A549 (cell line): Measurements from ENCODE around the gene IL6R. TPM values are rescaled to one million over a fixed set of nuclear protein-coding genes. Genes with fewer than 3 reads are reported as not detected.

Source experiments
- ATAC-seq, 2 experiments: fragments of 200-7000 bp in 1 of 2; fragments of >200 bp in 1 of 2; cut with Nextera tagmentation in 1 of 2; cut with Tn5 transposase in 1 of 2; 3 replicates each; pipeline versions ENCODE4 v1.8.0 to v1.9.1; 2018 to 2020; ENCODE audit warnings: mild to moderate bottlenecking in 1 of 2, moderate library complexity in 1 of 2
- CTCF ChIA-PET: fragments of 300-600 bp; sonication (Branson Sonifier 250); formaldehyde crosslinking; extraction: SDS; loops from one replicate; lab custom pipeline; 2021; ENCODE audit warnings: antibody characterized with exemption, inconsistent platforms; lab: Yijun Ruan, JAX
- POLR2A ChIA-PET: fragments of 350-600 bp; formaldehyde crosslinking; extraction: SDS; loops from one replicate; lab custom pipeline; 2021; ENCODE audit warnings: antibody characterized with exemption, inconsistent platforms; lab: Yijun Ruan, JAX
- DNase-seq, 2 experiments: peaks; one replicate each; pipeline versions ENCODE4 v3.0.0 to v3.0.0-alpha.2; 2011 to 2016; ENCODE audit warnings: low read depth in 1 of 2, low spot score in 1 of 2
- FAIRE-seq: peaks from 2 replicates; lab custom pipeline; 2011; peaks lifted over from hg19 to GRCh38; lab: Jason Lieb, UNC
- H3K27ac ChIP-seq, 2 experiments: fragments of >200 bp; sonication (Bioruptor Twin); formaldehyde crosslinking; 3 replicates each; pipeline ENCODE4 v1.5.1; 2016 to 2017
- H3K4me1 ChIP-seq: fragments of >200 bp; sonication (Bioruptor Twin); formaldehyde crosslinking; 3 replicates; pipeline ENCODE4 v1.6.1; 2016
- H3K4me2 ChIP-seq: fragments of >200 bp; sonication (Bioruptor Twin); formaldehyde crosslinking; 3 replicates; pipeline ENCODE4 v1.6.1; 2016
- H3K4me3 ChIP-seq: fragments of >200 bp; sonication (Bioruptor Twin); formaldehyde crosslinking; 3 replicates; pipeline ENCODE4 v1.5.1; 2016
- H3K9me3 ChIP-seq: fragments of >200 bp; sonication (Bioruptor Twin); formaldehyde crosslinking; 3 replicates; pipeline ENCODE4 v1.6.1; 2016
- CBX2 ChIP-seq: fragments of 200-600 bp; sonication (generic); IDR thresholded peaks from 2 replicates; pipeline ENCODE4 v1.6.1; 2016; ENCODE audit warnings: low read depth, mild to moderate bottlenecking, borderline replicate concordance
- CEBPB ChIP-seq, 2 experiments: fragments of >200 bp in 1 of 2; sonication (Bioruptor Twin) in 1 of 2; formaldehyde crosslinking in 1 of 2; IDR thresholded peaks; 2 replicates each; pipeline ENCODE4 v1.6.1; 2012 to 2016
- CHD2 ChIP-seq: fragments of 150-350 bp; IDR thresholded peaks from 2 replicates; pipeline ENCODE4 v1.6.1; 2014; ENCODE audit warnings: low read length; ENCODE audit not compliant: partially characterized antibody
- ELK1 ChIP-seq: fragments of 150-350 bp; IDR thresholded peaks from 2 replicates; pipeline ENCODE4 v1.6.1; 2014; ENCODE audit warnings: low read depth, mild to moderate bottlenecking, low read length
- FOSB ChIP-seq: fragments of 250-450 bp; sonication (Bioruptor Pico); IDR thresholded peaks from 2 replicates; pipeline ENCODE4 v1.5.0; 2020; ENCODE audit warnings: mild to moderate bottlenecking, moderate library complexity
- FOXS1 ChIP-seq: fragments of 250-450 bp; sonication (Bioruptor Pico); IDR thresholded peaks from 2 replicates; pipeline ENCODE4 v1.5.0; 2020; ENCODE audit warnings: mild to moderate bottlenecking, moderate library complexity
- HES2 ChIP-seq: fragments of >200 bp; sonication (Bioruptor Twin); formaldehyde crosslinking; IDR thresholded peaks from 2 replicates; pipeline ENCODE4 v1.6.1; 2016
- HMGXB4 ChIP-seq: fragments of 250-450 bp; sonication (Bioruptor Pico); IDR thresholded peaks from 2 replicates; pipeline ENCODE4 v1.5.0; 2021; ENCODE audit warnings: mild to moderate bottlenecking, moderate library complexity, borderline replicate concordance
- HOXB5 ChIP-seq: fragments of 250-450 bp; sonication (Bioruptor Pico); IDR thresholded peaks from 2 replicates; pipeline ENCODE4 v1.5.0; 2020; ENCODE audit warnings: mild to moderate bottlenecking, moderate library complexity
- JUN ChIP-seq, 2 experiments: fragments of >200 bp; sonication (Bioruptor Twin); formaldehyde crosslinking; IDR thresholded peaks; 2 replicates in 1 of 2; 3 replicates in 1 of 2; pipeline ENCODE4 v1.6.1; 2016 to 2017
- JUNB ChIP-seq: fragments of >200 bp; sonication (Bioruptor Twin); formaldehyde crosslinking; IDR thresholded peaks from 2 replicates; pipeline ENCODE4 v1.6.1; 2016
- KDM1A ChIP-seq: fragments of 200-600 bp; sonication (generic); IDR thresholded peaks from 2 replicates; pipeline ENCODE4 v1.6.1; 2016; ENCODE audit warnings: low read depth, mild to moderate bottlenecking
- MAFK ChIP-seq: fragments of 450-650 bp; IDR thresholded peaks from 2 replicates; pipeline ENCODE4 v1.6.1; 2014; ENCODE audit not compliant: partially characterized antibody
- MAZ ChIP-seq: fragments of 150-350 bp; IDR thresholded peaks from 2 replicates; pipeline ENCODE4 v1.6.1; 2014; ENCODE audit warnings: antibody characterized with exemption, low read depth, low read length, borderline replicate concordance
- MYC ChIP-seq: IDR thresholded peaks from 2 replicates; pipeline ENCODE4 v1.6.1; 2012; ENCODE audit warnings: mild to moderate bottlenecking, inconsistent platforms, low read length, improper control_type of control experiment, borderline replicate concordance
- PHF8 ChIP-seq: fragments of 200-600 bp; sonication (generic); IDR thresholded peaks from 2 replicates; pipeline ENCODE4 v1.6.1; 2016; ENCODE audit warnings: low read depth, mild to moderate bottlenecking, antibody characterized with exemption, moderate library complexity, borderline replicate concordance
- POLR2AphosphoS2 ChIP-seq: conservative IDR thresholded peaks from 2 replicates; pipeline ENCODE4 v1.6.1; 2012; ENCODE audit warnings: low read length, improper control_type of control experiment, inconsistent platforms
- RAD21 ChIP-seq, 2 experiments: fragments of >200 bp in 1 of 2; sonication (Bioruptor Twin) in 1 of 2; formaldehyde crosslinking in 1 of 2; IDR thresholded peaks in 1 of 2; conservative IDR thresholded peaks in 1 of 2; 2 replicates in 1 of 2; 3 replicates in 1 of 2; pipeline ENCODE4 v1.6.1; 2012 to 2018; ENCODE audit warnings: inconsistent platforms in 1 of 2
- RARB ChIP-seq: fragments of 250-450 bp; sonication (Bioruptor Pico); IDR thresholded peaks from 2 replicates; pipeline ENCODE4 v1.8.0; 2021; ENCODE audit warnings: mild to moderate bottlenecking, moderate library complexity
- RCOR1 ChIP-seq: fragments of 150-350 bp; IDR thresholded peaks from 2 replicates; pipeline ENCODE4 v1.6.1; 2014; ENCODE audit warnings: antibody characterized with exemption, low read length, low read depth
- RNF2 ChIP-seq: fragments of 200-600 bp; sonication (generic); IDR thresholded peaks from 2 replicates; pipeline ENCODE4 v1.6.1; 2016; ENCODE audit warnings: low read depth, mild to moderate bottlenecking, antibody characterized with exemption, moderate library complexity, borderline replicate concordance
- SREBF2 ChIP-seq: fragments of 450-650 bp; IDR thresholded peaks from 2 replicates; pipeline ENCODE4 v1.6.1; 2014; ENCODE audit warnings: mild to moderate bottlenecking, moderate library complexity
- ZC3H11A ChIP-seq: fragments of 450-650 bp; IDR thresholded peaks from 2 replicates; pipeline ENCODE4 v1.6.1; 2014; ENCODE audit warnings: antibody characterized with exemption, mild to moderate bottlenecking
- ZNF302 ChIP-seq: fragments of 250-450 bp; sonication (Bioruptor Pico); IDR thresholded peaks from 2 replicates; pipeline ENCODE4 v1.9.0; 2021; ENCODE audit warnings: inconsistent platforms, mild to moderate bottlenecking, moderate library complexity
- ZSCAN20 ChIP-seq: fragments of 250-450 bp; sonication (Bioruptor Pico); IDR thresholded peaks from 2 replicates; pipeline ENCODE4 v1.8.0; 2022; ENCODE audit warnings: mild to moderate bottlenecking, moderate library complexity
- WGBS: methylation state at CpG from one replicate; pipeline ENCODE4 v1.1.6; 2017; ENCODE audit errors: missing lambda C conversion rate; 5-methylcytosine and 5-hydroxymethylcytosine counted together
- polyA plus RNA-seq, 4 experiments: library from polyadenylated mRNA; depleted of rRNA in 3 of 4; stranded (reverse); fragments of >200 nt; fragmentation: RNase III in 1 of 4; extraction: RNeasy Plus Mini Kit Qiagen cat#74134 plus additional on column Dnase treatment in 1 of 4; gene quantifications; 2 replicates in 3 of 4; 3 replicates in 1 of 4; pipeline ENCODE4 v1.2.3, GENCODE V29; 2011 to 2017
- TF ChIP-seq, protein P1 (sequence below): fragments of 250-450 bp; sonication (Bioruptor Pico); IDR thresholded peaks from 2 replicates; pipeline ENCODE4 v1.5.0; 2020; ENCODE audit warnings: low read depth, mild to moderate bottlenecking, moderate library complexity
- TF ChIP-seq, protein P2 (sequence below): fragments of >200 bp; sonication (Bioruptor Twin); formaldehyde crosslinking; IDR thresholded peaks from 3 replicates; pipeline ENCODE4 v1.6.1; 2016

The IL6R gene
- polyA plus RNA-seq, 2 of the 4 experiments (the other 2 are of a cell fraction): 2.2 to 2.7 TPM

DNA sequence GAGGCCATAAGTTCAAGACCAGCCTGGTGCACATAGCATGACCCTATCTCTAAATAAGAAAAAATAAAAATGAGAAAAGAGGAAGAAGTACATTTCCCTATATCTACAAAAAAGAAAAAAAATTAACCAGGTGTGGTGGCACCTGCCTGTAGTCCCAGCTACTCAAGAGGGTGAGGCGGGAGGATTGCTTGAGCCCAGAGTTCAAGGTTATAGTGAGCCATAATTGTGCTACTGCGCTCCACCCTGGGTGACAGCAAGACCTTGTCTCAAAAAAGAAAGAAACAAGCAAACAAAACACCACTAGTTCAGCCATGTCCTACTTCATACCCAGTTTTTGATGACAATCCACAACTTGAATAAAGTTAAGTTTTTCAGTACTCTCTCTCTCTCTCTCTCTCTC, 66.2 kb downstream of the IL6R start (continued):
- no peak for TF ChIP-seq ZNF302
- no peak for TF ChIP-seq RNF2

- ATAC-seq: no peak
- 0 out of 3 replicates have a peak, but pooled peaks cover 5% of the 10 kb centered on the region for H3K4me1 ChIP-seq
Observed at GRCh38 chr1:154474802-154475201, 69.7 kb downstream of the IL6R start.

DNA sequence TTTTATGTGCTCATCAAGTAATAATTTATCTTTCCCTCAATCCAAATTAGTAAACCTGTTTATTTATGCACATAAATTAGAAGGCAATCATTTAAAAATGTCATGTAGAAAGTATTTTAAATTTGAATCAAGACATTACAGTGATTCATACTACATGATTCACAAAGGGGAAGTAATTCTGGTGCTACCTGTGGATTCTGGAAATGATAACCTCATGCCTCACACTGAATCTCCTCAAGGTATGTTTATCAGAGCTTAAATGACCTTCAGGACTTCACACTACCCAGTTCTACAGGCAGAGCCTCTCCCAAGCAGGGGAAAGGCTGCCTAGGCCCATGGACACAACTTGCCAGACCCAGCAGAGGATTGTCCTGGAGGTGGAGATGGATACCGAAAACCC, 71.6 kb downstream of the IL6R start:
- no peak overlapping the region for H3K4me2 ChIP-seq
- ChIA-PET CTCF (interaction anchor here (0.7 to 1.3 kb wide), 2 partner anchors 9 to 192 kb away, joined by 4 read pairs; no protein-coding TSS in a partner anchor), POLR2A (no interaction called here)
- WGBS: 100% methylated on average over 1 of the region's 1 CpG
- DNase-seq (no peak), ATAC-seq (no peak), FAIRE-seq (no peak)
- H3K4me3 ChIP-seq: no peak overlapping the region
- TF ChIP-seq RARB (CRISPR knock-in tag) (no peak), RCOR1 (no peak), HOXB5 (no peak), CBX2 (no peak), ELK1 (no peak), HMGXB4 (CRISPR knock-in tag) (no peak), KDM1A (no peak), FOXS1 (CRISPR knock-in tag) (no peak), JUN (IDR thresholded peaks at IDR 0.05) (no peak), CEBPB (IDR thresholded peaks at IDR 0.05) (no peak), MYC (no peak), JUNB (no peak), ZC3H11A (no peak), CHD2 (no peak)
- TF ChIP-seq, protein P1, sequence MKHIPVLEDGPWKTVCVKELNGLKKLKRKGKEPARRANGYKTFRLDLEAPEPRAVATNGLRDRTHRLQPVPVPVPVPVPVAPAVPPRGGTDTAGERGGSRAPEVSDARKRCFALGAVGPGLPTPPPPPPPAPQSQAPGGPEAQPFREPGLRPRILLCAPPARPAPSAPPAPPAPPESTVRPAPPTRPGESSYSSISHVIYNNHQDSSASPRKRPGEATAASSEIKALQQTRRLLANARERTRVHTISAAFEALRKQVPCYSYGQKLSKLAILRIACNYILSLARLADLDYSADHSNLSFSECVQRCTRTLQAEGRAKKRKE: no peak
- TF ChIP-seq, protein P2, sequence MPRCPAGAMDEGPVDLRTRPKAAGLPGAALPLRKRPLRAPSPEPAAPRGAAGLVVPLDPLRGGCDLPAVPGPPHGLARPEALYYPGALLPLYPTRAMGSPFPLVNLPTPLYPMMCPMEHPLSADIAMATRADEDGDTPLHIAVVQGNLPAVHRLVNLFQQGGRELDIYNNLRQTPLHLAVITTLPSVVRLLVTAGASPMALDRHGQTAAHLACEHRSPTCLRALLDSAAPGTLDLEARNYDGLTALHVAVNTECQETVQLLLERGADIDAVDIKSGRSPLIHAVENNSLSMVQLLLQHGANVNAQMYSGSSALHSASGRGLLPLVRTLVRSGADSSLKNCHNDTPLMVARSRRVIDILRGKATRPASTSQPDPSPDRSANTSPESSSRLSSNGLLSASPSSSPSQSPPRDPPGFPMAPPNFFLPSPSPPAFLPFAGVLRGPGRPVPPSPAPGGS: no peak
- 0 out of 3 replicates have a peak, but pooled peaks cover 5% of the 10 kb centered on the region for H3K4me1 ChIP-seq
- H3K9me3 ChIP-seq: no peaks in the 10 kb centered on the region
- H3K27ac ChIP-seq: 0 out of 6 replicates have a peak overlapping the region, but pooled peaks of 1 of the 2 experiments have one; percentile 47

More at GRCh38 chr1:154474802-154475201, 69.7 kb downstream of the IL6R start:
- ChIA-PET POLR2A (no interaction called here), CTCF (interaction anchor here (0.7 to 1.7 kb wide), 2 partner anchors 149 to 610 kb away, joined by 3 read pairs; no protein-coding TSS in a partner anchor)
- H3K9me3 ChIP-seq: no peaks in the 10 kb centered on the region
- no peak for FAIRE-seq
- WGBS: 40% methylated on average over 3 of the region's 3 CpGs
- TF ChIP-seq ZC3H11A (no peak), MAZ (no peak), JUNB (no peak), RAD21 (conservative IDR thresholded peaks at IDR 0.05 in 1 of 2, IDR thresholded peaks at IDR 0.05 in 1 of 2) (no peak), SREBF2 (no peak), JUN (IDR thresholded peaks at IDR 0.05) (no peak), ZSCAN20 (CRISPR knock-in tag) (no peak), PHF8 (no peak), POLR2AphosphoS2 (no peak), CEBPB (IDR thresholded peaks at IDR 0.05) (no peak), FOSB (CRISPR knock-in tag) (no peak), HES2 (no peak), RNF2 (no peak), MAFK (no peak), FOXS1 (CRISPR knock-in tag) (no peak)
- TF ChIP-seq, protein P2: no peak
- peak in 1 of 2 experiments; percentile 39 for DNase-seq
- H3K4me2 ChIP-seq: no peak overlapping the region
- H3K27ac ChIP-seq: no peak overlapping the region
- H3K4me3 ChIP-seq: no peak overlapping the region
